Stimulated activated memory B cell treated with anti-CD40 and anti-IgM and Interleukin-4, amounts not matched to agents 10 μg/mL and 1 μg/mL and 100 μg/mL, for 72 hours (primary cell): ENCODE measurements around the gene EXOC2.

Experiments
- ATAC-seq: fragments of 150-1000 bp; cut with Tn5 transposase; 2 replicates; pipeline ENCODE4 v1.10.0; 2021
- H3K27ac Mint-ChIP-seq: one replicate; pipeline ENCODE4 v1.8.0; 2022; ENCODE audit warnings: mild to moderate bottlenecking, mixed read lengths
- H3K27me3 Mint-ChIP-seq: one replicate; pipeline ENCODE4 v1.8.0; 2022; ENCODE audit warnings: mixed read lengths
- H3K36me3 Mint-ChIP-seq: one replicate; pipeline ENCODE4 v1.8.0; 2022; ENCODE audit warnings: mixed read lengths
- H3K4me1 Mint-ChIP-seq: one replicate; pipeline ENCODE4 v1.8.0; 2022; ENCODE audit warnings: mixed read lengths
- H3K4me3 Mint-ChIP-seq: one replicate; pipeline ENCODE4 v1.8.0; 2022; ENCODE audit warnings: mild to moderate bottlenecking, moderate library complexity, mixed read lengths
- H3K9me3 Mint-ChIP-seq: one replicate; pipeline ENCODE4 v1.8.0; 2022; ENCODE audit warnings: mixed read lengths

EXOC2 gene

GRCh38 chr6:467111-467510 lies 225.8 kb downstream of the EXOC2 start:
- Mint-ChIP-seq H3K4me3 (no peak overlapping the region), H3K36me3 (no peaks in the 10 kb centered on the region), H3K27me3 (peaks cover 24% of the 10 kb centered on the region), H3K4me1 (peaks cover 28% of the 10 kb centered on the region), H3K27ac (no peak overlapping the region), H3K9me3 (no peaks in the 10 kb centered on the region)
- no peak for ATAC-seq

DNA sequence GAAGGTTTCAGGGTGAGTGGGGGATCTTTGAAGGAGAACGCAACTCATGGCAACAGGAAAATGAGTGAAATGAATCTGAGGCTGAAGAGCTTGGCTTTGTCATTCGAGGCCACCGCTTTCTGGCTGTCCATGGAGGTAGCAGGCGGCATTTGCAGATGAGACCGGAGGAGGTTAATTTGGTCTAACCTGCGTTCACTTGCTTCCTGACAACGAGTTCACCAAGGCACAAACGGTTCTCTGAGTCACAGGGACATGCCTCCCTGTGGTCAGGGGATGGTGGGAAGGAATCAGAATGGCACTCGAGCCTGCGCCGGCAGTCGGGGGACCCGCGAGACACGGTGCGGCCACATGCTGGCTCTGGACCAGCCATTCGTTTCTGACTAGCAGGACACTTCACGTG lies 226.4 kb downstream of the EXOC2 start:
- Mint-ChIP-seq H3K4me1 (peaks cover 23% of the 10 kb centered on the region), H3K9me3 (no peaks in the 10 kb centered on the region), H3K36me3 (no peaks in the 10 kb centered on the region), H3K27me3 (peaks cover 24% of the 10 kb centered on the region), H3K4me3 (no peak overlapping the region), H3K27ac (peak overlapping the region; percentile 15)
- no peak for ATAC-seq

- H3K9me3 Mint-ChIP-seq = no peaks in the 10 kb centered on the region
- H3K27ac Mint-ChIP-seq = peak overlapping the region; percentile 15
- peaks cover 24% of the 10 kb centered on the region for H3K27me3 Mint-ChIP-seq
- H3K36me3 Mint-ChIP-seq = no peaks in the 10 kb centered on the region
- H3K4me3 Mint-ChIP-seq = no peak overlapping the region
- no peak for ATAC-seq
- H3K4me1 Mint-ChIP-seq = peaks cover 15% of the 10 kb centered on the region
Observed at GRCh38 chr6:465531-466348, 227.2 kb downstream of the EXOC2 start.

DNA sequence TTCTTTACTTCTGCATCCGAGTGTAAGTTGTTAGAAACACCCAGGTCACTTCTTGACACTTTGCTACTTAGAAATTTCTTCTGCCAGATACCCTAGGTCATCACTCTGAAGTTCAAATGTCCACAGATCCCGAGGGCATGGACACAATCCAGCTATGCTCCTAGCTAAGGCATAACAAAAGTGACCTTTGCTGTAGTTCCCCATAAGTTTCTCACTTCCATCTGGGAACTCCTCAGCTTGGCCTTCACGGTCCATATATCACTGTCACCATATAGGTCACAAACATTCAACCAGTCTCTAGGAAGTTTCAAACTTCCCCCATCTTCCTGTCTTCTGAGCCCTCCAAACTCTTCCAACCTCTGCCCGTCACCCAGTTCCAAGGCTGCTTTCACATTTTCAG lies 236.1 kb downstream of the EXOC2 start:
- no peak overlapping the region for H3K4me3 Mint-ChIP-seq
- H3K4me1 Mint-ChIP-seq = peaks cover 9% of the 10 kb centered on the region
- H3K36me3 Mint-ChIP-seq = no peaks in the 10 kb centered on the region
- H3K27ac Mint-ChIP-seq = no peak overlapping the region
- no peak for ATAC-seq
- peaks cover 3% of the 10 kb centered on the region for H3K9me3 Mint-ChIP-seq
- no peaks in the 10 kb centered on the region for H3K27me3 Mint-ChIP-seq

- Mint-ChIP-seq H3K4me3 (no peak overlapping the region), H3K27me3 (no peaks in the 10 kb centered on the region), H3K9me3 (peaks cover 3% of the 10 kb centered on the region), H3K27ac (no peak overlapping the region), H3K4me1 (peaks cover 9% of the 10 kb centered on the region), H3K36me3 (no peaks in the 10 kb centered on the region)
- ATAC-seq = no peak
Observed at GRCh38 chr6:456358-456867, 236.5 kb downstream of the EXOC2 start.

DNA sequence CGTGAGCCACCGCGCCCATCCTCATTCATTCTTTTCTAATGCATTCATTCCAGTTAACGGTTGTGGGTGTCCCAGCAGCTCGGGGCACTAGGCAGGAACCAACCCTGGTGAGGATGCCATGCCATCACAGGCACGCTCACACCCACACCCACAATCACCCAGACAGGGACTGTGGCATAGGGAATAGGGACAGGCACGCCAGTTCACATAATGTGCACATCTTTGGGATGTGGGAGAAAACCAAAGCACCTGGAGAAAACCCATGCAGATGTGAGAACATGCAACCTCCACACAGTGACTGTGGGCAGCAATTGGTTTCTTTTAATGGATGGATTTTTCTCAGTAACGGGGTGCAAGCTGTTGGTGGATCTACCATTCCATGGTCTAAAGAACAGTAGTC lies 237.1 kb downstream of the EXOC2 start:
- Mint-ChIP-seq H3K9me3 (peaks cover 3% of the 10 kb centered on the region), H3K27ac (no peak overlapping the region), H3K4me3 (no peak overlapping the region), H3K4me1 (peaks cover 9% of the 10 kb centered on the region), H3K27me3 (no peaks in the 10 kb centered on the region), H3K36me3 (no peaks in the 10 kb centered on the region)
- no peak for ATAC-seq

DNA sequence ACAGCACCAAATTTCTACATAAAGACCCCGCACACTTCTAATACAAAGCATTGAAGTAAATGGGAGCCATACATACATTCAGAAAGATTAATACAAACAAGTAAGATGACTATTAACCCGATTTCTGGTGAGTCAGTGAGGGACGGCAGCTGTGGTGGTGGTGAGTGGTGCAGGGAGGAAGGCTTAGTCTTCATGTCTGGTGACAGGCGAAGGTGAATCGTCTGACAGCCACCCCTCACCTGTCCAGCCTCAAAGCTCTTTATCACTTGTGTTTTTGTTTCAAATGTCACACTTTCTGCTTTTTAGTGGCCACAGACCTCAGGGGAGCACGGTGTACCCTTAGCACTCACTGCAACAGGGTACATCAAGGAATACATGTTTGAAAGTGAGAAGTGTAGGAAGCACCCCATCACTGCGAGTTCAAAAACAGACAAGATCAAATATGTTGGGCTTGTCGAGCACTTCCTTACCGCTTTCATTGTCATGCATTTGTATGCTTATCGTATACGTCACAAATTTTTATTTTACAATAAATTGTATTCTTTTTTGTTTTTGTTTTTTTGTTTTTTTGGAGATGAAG lies 237.8 kb downstream of the EXOC2 start:
- H3K27ac Mint-ChIP-seq = no peak overlapping the region
- ATAC-seq = no peak
- H3K27me3 Mint-ChIP-seq = no peaks in the 10 kb centered on the region
- H3K9me3 Mint-ChIP-seq = peaks cover 3% of the 10 kb centered on the region
- H3K4me1 Mint-ChIP-seq = peaks cover 9% of the 10 kb centered on the region
- H3K36me3 Mint-ChIP-seq = no peaks in the 10 kb centered on the region
- no peak overlapping the region for H3K4me3 Mint-ChIP-seq

GRCh38 chr6:454148-454991 lies 238.6 kb downstream of the EXOC2 start:
- Mint-ChIP-seq H3K27ac (no peak overlapping the region), H3K36me3 (no peaks in the 10 kb centered on the region), H3K4me1 (peaks cover 11% of the 10 kb centered on the region), H3K9me3 (peaks cover 2% of the 10 kb centered on the region), H3K27me3 (peaks cover 2% of the 10 kb centered on the region), H3K4me3 (no peak overlapping the region)
- no peak for ATAC-seq

- Mint-ChIP-seq H3K36me3 (no peaks in the 10 kb centered on the region), H3K27ac (no peak overlapping the region), H3K4me3 (no peak overlapping the region), H3K9me3 (peaks cover 2% of the 10 kb centered on the region), H3K4me1 (peaks cover 23% of the 10 kb centered on the region), H3K27me3 (peaks cover 11% of the 10 kb centered on the region)
- ATAC-seq = no peak
Observed at GRCh38 chr6:453152-453551, 239.8 kb downstream of the EXOC2 start.

DNA sequence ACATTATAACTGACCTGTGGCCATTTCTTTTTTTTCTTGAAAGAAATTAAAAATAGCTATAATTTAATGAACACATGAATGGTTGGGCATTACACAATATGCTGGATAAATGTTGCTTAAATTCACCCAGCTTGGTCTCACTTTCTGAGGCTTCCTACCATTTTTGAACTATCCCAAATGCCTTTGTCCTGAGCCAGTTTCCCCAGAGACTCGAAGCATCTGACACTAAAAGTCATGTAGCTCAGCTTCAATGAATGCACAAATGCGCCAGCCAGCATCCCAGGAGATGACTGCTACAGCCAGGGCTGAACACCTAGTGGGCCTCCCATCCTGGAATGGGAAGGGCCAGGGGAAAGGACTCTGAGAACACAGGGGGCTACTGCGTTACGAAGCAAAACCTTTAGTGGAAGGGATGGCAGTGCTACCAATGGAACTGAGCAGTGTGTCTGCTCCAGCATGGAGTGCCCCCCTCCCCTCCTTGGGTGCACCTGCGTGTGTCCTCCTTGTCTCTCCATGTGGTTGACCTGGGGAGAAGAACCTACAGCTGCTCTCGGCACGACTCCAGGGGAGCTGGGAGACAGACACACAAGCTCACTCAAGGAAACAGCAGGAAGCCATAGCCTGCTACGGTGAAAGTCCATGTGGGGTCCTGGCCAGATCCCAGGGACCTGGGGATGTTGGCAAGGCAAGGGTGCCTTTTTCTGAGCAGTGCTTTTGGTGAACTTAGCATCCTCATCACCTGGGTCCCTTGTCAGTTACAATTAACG lies 240.5 kb downstream of the EXOC2 start:
- H3K4me3 Mint-ChIP-seq = no peak overlapping the region
- H3K27ac Mint-ChIP-seq = no peak overlapping the region
- peaks cover 2% of the 10 kb centered on the region for H3K9me3 Mint-ChIP-seq

GRCh38 chr6:451847-452246 lies 241.1 kb downstream of the EXOC2 start:
- Mint-ChIP-seq H3K36me3 (no peaks in the 10 kb centered on the region), H3K27me3 (peaks cover 11% of the 10 kb centered on the region), H3K9me3 (peaks cover 2% of the 10 kb centered on the region), H3K4me3 (no peak overlapping the region), H3K27ac (no peak overlapping the region), H3K4me1 (peaks cover 29% of the 10 kb centered on the region)
- no peak for ATAC-seq

More for the DNA sequence above, 240.5 kb downstream of the EXOC2 start:
- no peak for ATAC-seq
- H3K4me1 Mint-ChIP-seq = peaks cover 30% of the 10 kb centered on the region
- no peaks in the 10 kb centered on the region for H3K36me3 Mint-ChIP-seq
- H3K27me3 Mint-ChIP-seq = peaks cover 11% of the 10 kb centered on the region

GRCh38 chr6:451336-451735 lies 241.6 kb downstream of the EXOC2 start:
- no peak overlapping the region for H3K27ac Mint-ChIP-seq
- H3K9me3 Mint-ChIP-seq = peaks cover 2% of the 10 kb centered on the region
- H3K4me1 Mint-ChIP-seq = peaks cover 31% of the 10 kb centered on the region
- H3K27me3 Mint-ChIP-seq = peaks cover 11% of the 10 kb centered on the region
- no peak overlapping the region for H3K4me3 Mint-ChIP-seq
- ATAC-seq = no peak
- no peaks in the 10 kb centered on the region for H3K36me3 Mint-ChIP-seq

DNA sequence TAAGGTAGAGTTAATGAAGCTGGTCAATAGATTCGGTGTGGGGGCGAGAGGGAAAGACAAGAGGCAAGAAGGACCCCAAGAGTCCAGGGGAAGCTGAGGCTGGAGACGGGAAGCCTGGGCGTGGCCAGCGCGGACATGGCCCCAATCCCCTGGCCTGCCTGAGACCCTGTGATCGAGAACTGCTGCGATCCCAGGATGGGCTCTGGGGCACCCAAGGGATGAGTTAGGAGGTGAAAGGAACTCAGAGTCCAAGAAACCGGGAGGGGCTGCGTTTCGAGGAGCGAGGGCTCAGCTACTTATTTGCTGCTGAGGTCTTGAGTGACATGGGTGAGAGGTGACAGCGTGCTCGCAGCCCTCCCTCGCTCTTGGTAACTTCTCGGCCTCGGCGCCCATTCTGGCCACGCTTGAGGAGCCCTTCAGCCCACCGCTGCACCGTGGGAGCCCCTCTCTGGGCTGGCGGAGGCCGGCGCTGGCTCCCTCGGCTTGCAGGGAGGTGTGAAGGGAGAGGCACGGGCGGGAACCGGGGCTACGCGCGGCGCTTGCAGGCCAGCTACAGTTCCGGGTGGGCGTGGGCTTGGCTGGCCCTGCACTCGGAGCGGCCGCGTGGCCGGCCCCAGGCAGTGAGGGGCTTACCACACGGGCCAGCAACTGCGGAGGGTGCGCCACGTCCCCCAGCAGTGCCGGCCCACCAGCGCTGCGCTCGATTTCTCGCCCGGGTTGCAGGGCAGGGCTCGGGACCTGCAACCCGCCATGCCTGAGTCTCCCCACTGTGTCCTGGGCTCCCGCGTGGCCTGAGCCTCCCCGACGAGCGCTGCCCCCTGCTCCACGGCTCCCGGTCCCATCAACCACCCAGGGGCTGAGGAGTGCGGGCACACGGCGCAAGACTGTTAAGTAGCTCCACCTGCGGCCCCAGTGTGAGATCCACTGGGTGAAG lies 243.2 kb downstream of the EXOC2 start:
- Mint-ChIP-seq H3K36me3 (no peaks in the 10 kb centered on the region), H3K9me3 (peaks cover 2% of the 10 kb centered on the region), H3K4me1 (peaks cover 47% of the 10 kb centered on the region), H3K27ac (no peak overlapping the region), H3K4me3 (no peak overlapping the region), H3K27me3 (peaks cover 11% of the 10 kb centered on the region)
- ATAC-seq = no peak

DNA sequence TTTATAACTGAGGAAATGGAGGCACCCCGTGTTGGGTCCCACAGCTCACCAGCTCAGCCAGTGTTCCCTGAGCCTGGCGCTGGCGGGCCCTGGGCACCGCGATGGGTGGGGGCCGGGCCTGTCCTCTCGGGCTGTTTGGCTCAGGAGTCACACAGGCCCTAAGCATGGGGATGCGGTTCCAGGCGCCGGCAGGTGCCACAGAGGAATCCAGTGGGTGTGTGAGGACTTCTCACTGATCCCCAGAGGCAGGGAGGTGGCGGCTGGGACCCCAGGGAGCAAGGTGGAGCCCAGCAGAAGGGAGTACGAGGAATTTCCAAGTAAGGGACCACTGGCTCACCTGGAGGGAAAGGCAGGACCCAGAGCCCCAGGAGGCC lies 243.9 kb downstream of the EXOC2 start:
- Mint-ChIP-seq H3K4me1 (peaks cover 49% of the 10 kb centered on the region), H3K9me3 (peaks cover 2% of the 10 kb centered on the region), H3K27ac (peak overlapping the region; percentile 85), H3K27me3 (peaks cover 11% of the 10 kb centered on the region), H3K36me3 (no peaks in the 10 kb centered on the region), H3K4me3 (no peak overlapping the region)
- no peak for ATAC-seq
